GM19397 (cell line): Measurements from ENCODE around the gene ZFYVE27.

Source experiments
- ATAC-seq: cut with Tn5 transposase; IDR thresholded peaks from one replicate; pipeline ENCODE4 v1.9.1; 2021; ENCODE audit warnings: mild to moderate bottlenecking, moderate library complexity; ENCODE audit not compliant: unreplicated experiment

ZFYVE27 gene

GRCh38 chr10:97714401-97715258 lies 22.3 kb upstream of the ZFYVE27 start:
- no peak for ATAC-seq

GRCh38 chr10:97715259-97715874 lies 21.6 kb upstream of the ZFYVE27 start:
- no peak for ATAC-seq

- no peak for ATAC-seq
Measured at GRCh38 chr10:97717627-97718026, 19.3 kb upstream of the ZFYVE27 start.

- ATAC-seq, result no peak
Measured at GRCh38 chr10:97718178-97718577, 18.8 kb upstream of the ZFYVE27 start.

- ATAC-seq, result no peak
Measured at GRCh38 chr10:97718659-97719142, 18.2 kb upstream of the ZFYVE27 start.

- no peak for ATAC-seq
Measured at GRCh38 chr10:97719602-97720001, 17.3 kb upstream of the ZFYVE27 start.

GRCh38 chr10:97721871-97722780 lies 14.8 kb upstream of the ZFYVE27 start:
- no peak for ATAC-seq

GRCh38 chr10:97723001-97723400 lies 13.9 kb upstream of the ZFYVE27 start:
- ATAC-seq, result no peak

- no peak for ATAC-seq
Measured at GRCh38 chr10:97724341-97724941, 12.5 kb upstream of the ZFYVE27 start.

- no peak for ATAC-seq
Measured at GRCh38 chr10:97726636-97727178, 10.2 kb upstream of the ZFYVE27 start.

- ATAC-seq, result no peak
Measured at GRCh38 chr10:97729014-97729413, 7.9 kb upstream of the ZFYVE27 start.

GRCh38 chr10:97731346-97732051 lies 5.4 kb upstream of the ZFYVE27 start:
- ATAC-seq, result no peak

- ATAC-seq, result no peak
Measured at GRCh38 chr10:97732052-97732359, 4.9 kb upstream of the ZFYVE27 start.

GRCh38 chr10:97733256-97733655 lies 3.7 kb upstream of the ZFYVE27 start:
- ATAC-seq, result no peak

GRCh38 chr10:97734021-97734420 lies 2.9 kb upstream of the ZFYVE27 start:
- ATAC-seq, result no peak

GRCh38 chr10:97736403-97736901 lies 476 bp upstream of the ZFYVE27 start:
- peak; percentile 19 for ATAC-seq

GRCh38 chr10:97737770-97738265 lies 890 bp downstream of the ZFYVE27 start:
- ATAC-seq, result peak; percentile 6

- ATAC-seq, result no peak
Measured at GRCh38 chr10:97738616-97739015, 1.7 kb downstream of the ZFYVE27 start.

- ATAC-seq, result no peak
Measured at GRCh38 chr10:97740613-97741012, 3.7 kb downstream of the ZFYVE27 start.
